Stimulated activated CD8-positive, alpha-beta memory T cell treated with anti-CD3 and anti-CD28 coated beads, Interleukin-12 subunit alpha, Interleukin-12 subunit beta, amount 100 ng/mL, for 24 hours (primary cell): Measurements from ENCODE around the gene FAM240B.

Source experiments
- DNase-seq: peaks from one replicate; pipeline ENCODE4 v3.0.0-alpha.2; 2020; ENCODE audit errors: extremely low read depth

The FAM240B gene

GRCh38 chr9:38668791-38669466 lies 51.0 kb downstream of the FAM240B start:
- no peak for DNase-seq

- no peak for DNase-seq
Measured at GRCh38 chr9:38662763-38663593, 57.0 kb downstream of the FAM240B start.

DNA sequence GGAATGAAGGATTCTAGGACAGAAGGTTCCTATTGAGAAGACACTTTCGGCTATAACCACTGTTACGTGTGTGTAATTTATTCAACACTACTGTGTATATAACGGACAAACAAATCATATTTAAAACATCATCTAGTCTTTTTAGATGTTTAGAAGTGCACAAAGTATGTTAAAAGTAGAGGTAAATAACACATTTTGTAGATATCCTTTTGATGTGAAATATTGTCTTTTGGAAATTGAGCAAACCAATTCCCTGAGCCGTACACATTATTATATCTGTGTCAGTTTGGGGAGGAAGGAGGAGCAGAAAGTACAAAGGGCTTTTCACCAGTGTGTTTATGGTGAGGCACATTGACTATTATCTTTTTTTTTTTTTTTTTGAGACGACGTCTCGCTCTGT lies 60.4 kb downstream of the FAM240B start:
- no peak for DNase-seq

DNA sequence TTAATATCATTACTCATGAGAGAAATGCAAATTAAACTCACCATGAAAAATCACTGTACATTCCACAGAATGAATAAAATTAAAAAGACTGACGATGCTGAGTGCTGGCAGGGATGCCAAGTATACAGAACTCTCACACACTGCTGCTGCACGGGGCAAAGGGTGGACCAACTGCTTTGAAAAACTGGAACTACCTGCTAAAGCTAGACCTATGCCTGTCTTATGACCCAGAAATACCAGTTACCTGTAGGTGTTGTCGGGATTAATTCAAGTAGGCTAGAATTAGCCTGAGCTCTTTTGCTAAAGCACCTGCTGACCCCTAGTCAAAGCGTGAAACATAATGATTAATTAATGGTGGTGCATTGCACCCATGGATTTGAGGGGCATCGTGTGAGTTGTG lies 63.0 kb downstream of the FAM240B start:
- DNase-seq, result no peak

DNA sequence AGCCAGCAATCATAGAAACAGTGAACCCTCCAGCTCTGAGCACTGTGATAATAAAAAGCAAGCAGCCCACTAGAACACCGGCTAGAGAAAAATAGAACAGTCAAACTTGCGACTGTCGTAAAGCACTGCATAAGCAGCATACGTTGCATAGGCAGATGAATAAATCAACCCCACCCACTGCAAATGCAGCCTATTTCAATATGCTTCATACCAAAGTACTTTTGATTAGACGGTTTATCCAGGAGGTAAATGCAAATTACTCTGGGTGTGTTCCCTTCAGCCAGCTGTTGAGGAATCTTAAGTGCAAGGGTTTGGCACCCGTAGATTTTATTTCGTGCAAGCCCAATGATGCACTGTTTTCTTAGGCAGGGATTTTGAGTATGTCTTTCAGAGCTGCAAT lies 67.4 kb downstream of the FAM240B start:
- no peak for DNase-seq

GRCh38 chr9:38652044-38652443 lies 67.9 kb downstream of the FAM240B start:
- no peak for DNase-seq

GRCh38 chr9:38651400-38652042 lies 68.4 kb downstream of the FAM240B start:
- DNase-seq, result no peak

GRCh38 chr9:38650564-38650963 lies 69.4 kb downstream of the FAM240B start:
- DNase-seq, result no peak

- no peak for DNase-seq
Measured at GRCh38 chr9:38649731-38650363, 70.1 kb downstream of the FAM240B start.

DNA sequence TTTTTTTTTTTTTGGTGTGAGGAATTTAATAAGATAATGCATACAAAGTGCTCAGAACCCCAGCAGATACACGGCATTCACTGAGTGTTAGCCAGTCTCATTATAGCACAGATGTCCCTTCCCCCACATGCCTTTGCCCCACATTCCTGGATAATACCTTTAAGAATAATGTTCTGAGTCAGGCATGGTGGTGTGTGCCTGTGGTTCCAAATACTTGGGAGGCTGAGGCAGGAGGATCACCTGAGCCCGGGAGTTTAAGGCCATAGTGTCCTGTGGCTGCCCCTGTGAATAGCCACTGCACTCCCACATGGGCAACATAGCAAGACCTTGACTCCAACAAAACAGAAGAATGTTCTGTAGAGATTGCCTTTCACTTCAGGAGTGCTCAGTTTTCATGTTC lies 75.3 kb downstream of the FAM240B start:
- no peak for DNase-seq
